H1 (cell line): ENCODE data around the gene ARHGAP6. TPM values are rescaled to one million over a fixed set of nuclear protein-coding genes. Genes with fewer than 3 reads are reported as not detected.

Experiments used
- RAD21 ChIP-seq, 2 experiments: IDR thresholded peaks in 1 of 2; conservative IDR thresholded peaks in 1 of 2; 2 replicates each; pipeline ENCODE4 v1.6.1; 2011; ENCODE audit warnings: low read depth in 2 of 2, low read length in 2 of 2, improper control_type of control experiment in 1 of 2, inconsistent platforms in 1 of 2, mild to moderate bottlenecking in 1 of 2, moderate library complexity in 1 of 2
- SP1 ChIP-seq: IDR thresholded peaks from 2 replicates; pipeline ENCODE4 v1.6.1; 2011; ENCODE audit warnings: low read depth, low read length
- polyA plus RNA-seq, 7 experiments: library from polyadenylated mRNA; depleted of rRNA in 3 of 7; stranded (reverse) in 5 of 7; unstranded in 2 of 7; fragments of >200 nt in 5 of 7; fragments of 200-250 nt in 2 of 7; gene quantifications; 1 replicate in 5 of 7; 2 replicates in 1 of 7; 4 replicates in 1 of 7; pipeline versions ENCODE4 v1.2.1 to v1.2.3, GENCODE V29; 2011 to 2013; ENCODE audit warnings: missing spikeins in 2 of 7, mixed read lengths in 2 of 7
- total RNA-seq: library from RNA; stranded (reverse); fragmentation: NEBNext Ultra II Directional; extraction: Animal tissue kit (Norgen Biotek cat#: 25700); gene quantifications from 2 replicates; pipeline ENCODE4 v1.2.1, GENCODE V29; 2021

The ARHGAP6 gene
- total and polyA plus RNA-seq, 2 of the 8 experiments (the other 6 are each of a cell fraction or from before 2014, with no cell fraction given) = 0.35 to 0.82 TPM

DNA sequence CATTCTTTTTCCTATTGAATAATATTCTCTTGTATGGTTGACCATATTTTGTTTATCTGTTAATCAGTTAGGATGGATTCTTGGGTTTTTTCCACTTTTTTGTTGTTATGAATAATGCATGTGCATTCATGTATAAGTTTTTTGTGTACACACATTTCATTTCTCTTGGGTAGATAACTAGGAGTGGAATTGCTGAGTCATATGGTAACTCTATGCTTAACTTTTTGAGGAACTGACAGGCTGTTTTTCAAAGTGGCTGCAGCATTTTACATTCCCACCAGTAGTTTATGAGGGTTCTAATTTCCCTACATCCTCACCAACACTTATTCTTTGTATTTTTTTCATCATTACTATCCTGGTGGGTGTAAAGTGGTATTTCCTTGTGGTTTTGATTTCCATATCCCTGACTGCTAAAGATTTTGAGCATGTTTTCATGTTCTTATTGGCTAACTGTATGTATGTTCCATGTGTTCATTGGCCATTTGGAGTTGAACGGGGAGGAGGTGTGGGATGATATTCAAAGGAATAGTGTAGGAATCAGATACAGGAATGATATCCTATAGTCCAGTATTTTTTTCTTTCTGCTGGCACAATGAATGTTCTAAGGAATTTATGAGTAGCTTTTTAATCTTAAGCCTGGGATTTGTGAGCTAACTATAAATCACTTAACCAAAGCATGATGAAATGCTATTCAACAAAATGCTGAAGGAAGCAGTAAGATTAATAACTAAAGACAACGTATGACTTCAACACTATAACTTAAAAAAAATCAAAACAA is 258.2 kb downstream of the ARHGAP6 start (continued):
- TF ChIP-seq SP1 = no peak
- TF ChIP-seq RAD21 (IDR thresholded peaks at IDR 0.05 in 1 of 2, conservative IDR thresholded peaks at IDR 0.05 in 1 of 2; ENCODE audit: low read depth in 2 of 2, low read length in 2 of 2) = no peak
